GM19023 (cell line): ENCODE measurements around the gene CCDC121.
A peak's percentile ranks its signal among the peaks of the same experiment; 100 is the strongest.

Experiments used
- ATAC-seq: cut with Tn5 transposase; IDR thresholded peaks from one replicate; pipeline ENCODE4 v1.9.1; 2021; ENCODE audit warnings: mild to moderate bottlenecking, moderate library complexity; ENCODE audit not compliant: unreplicated experiment

The CCDC121 gene

DNA sequence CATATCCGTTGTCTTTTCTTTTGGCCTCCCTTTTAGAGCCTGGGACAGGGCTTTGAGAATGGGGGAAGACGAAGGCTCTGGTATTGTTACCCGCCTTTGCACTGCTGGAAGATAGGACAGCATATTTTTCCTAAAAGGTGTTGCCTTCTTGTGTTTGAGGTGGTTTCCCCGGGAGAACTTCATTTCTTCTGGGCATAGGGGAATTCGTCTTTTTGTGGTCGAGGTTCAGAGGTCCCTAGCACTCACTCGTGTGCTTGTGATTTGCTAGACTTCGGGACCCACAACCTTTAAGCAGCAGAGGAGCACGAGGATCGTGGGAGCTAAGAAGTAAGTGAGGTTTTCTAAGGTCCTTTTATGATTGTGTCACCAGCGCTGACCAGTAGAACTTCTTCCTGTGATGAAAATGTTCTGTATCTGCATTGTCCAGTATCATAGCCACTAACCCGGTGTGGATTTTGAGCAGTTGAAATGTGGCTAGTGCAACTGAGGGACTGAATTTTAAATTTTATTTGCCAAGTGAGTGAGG, 45.4 kb downstream of the CCDC121 start:
- ATAC-seq: no peak

DNA sequence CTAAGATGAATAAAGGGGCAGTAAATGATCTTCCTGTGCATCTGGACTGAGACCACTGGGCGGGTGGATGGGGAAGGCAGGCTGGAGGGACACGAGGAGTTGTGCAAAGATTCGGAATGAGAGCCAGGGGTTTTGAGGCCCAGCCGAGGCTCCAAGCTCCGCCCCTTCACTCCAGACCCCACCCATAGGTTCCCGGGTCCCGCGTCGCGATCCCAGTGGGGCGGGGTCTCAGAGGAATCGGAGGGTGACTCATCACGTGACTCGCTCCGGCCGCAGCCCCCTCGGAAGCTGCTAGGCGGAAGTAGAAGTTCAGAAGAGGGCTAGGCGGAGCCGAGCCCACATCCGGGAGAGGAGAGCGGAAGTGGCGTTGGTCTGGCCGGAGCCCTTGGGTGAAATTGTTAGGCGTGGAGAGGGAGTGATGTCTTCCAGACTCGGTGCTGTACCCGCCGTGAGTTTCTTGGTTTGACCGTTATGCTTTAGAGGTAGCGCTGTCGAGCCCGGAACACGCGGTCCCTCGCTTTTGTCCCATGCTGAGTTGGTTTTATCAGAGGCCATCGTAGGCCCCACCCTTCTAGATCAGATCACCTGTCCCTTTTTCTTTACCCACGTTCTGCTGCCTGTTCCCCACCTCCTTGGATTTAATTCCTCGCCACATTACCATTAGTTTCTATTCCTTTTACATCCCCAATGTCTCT, 46.0 kb downstream of the CCDC121 start, which contains the start of gene ZNF512:
Gene ZNF512, plus strand, starts transcription at position 348 of the 695 bp plus-strand sequence. Its CDS starts 71 bp downstream, at position 419.
- peak; percentile 95 for ATAC-seq

DNA sequence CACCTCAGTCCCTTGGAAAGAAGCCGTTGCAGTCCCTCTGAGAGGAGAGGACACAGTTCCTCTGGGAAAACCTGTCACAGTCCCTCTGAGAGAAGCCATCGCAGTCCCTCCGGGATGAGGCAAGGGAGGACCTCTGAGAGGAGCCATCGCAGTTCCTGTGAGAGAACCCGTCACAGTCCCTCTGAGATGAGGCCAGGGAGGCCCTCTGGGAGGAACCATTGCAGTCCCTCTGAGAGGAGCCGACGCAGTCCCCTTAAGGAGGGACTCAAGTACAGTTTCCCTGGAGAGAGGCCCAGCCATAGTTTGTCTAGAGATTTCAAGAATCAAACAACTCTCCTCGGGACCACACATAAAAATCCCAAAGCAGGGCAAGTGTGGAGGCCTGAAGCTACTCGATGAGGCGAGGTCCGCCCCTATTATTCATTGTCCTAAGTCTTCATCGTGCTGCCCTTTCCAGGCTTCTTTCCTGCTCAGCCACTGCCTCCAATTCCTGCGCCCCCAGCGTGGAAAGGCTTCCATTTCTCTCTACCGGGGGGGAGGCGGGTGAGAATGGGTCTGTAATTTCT, 46.6 kb downstream of the CCDC121 start:
- no peak for ATAC-seq

GRCh38 chr2:27581417-27582128, 47.2 kb downstream of the CCDC121 start:
- ATAC-seq: no peak
